Measurements from ENCODE around the gene ASIC2.
"Not testable (repeated sequence)": the region's sequence is repeated elsewhere in the genome, so short reads cannot be mapped to it uniquely, and the experiment has no call there.

- TF ChIP-seq SETDB1 (IDR thresholded peaks at IDR 0.05; ENCODE audit: low read length); PCBP2 (IDR thresholded peaks at IDR 0.05; ENCODE audit: low read depth, low read length, poor library complexity, severe bottlenecking): not testable (repeated sequence)
Measured at GRCh38 chr17:32987868-32988267, 305.2 kb downstream of the ASIC2 start.
